UCSD-AML1 (cell line): ENCODE results near the gene EXOC1.
"Not testable (repeated sequence)": the region's sequence is repeated elsewhere in the genome, so short reads cannot be mapped to it uniquely, and the experiment has no call there.

Experiments used
- DNase-seq: peaks from one replicate; lab custom pipeline; 2025; ENCODE audit not compliant: unreplicated experiment; lab: John Stamatoyannopoulos, UW

Gene EXOC1, protein sequence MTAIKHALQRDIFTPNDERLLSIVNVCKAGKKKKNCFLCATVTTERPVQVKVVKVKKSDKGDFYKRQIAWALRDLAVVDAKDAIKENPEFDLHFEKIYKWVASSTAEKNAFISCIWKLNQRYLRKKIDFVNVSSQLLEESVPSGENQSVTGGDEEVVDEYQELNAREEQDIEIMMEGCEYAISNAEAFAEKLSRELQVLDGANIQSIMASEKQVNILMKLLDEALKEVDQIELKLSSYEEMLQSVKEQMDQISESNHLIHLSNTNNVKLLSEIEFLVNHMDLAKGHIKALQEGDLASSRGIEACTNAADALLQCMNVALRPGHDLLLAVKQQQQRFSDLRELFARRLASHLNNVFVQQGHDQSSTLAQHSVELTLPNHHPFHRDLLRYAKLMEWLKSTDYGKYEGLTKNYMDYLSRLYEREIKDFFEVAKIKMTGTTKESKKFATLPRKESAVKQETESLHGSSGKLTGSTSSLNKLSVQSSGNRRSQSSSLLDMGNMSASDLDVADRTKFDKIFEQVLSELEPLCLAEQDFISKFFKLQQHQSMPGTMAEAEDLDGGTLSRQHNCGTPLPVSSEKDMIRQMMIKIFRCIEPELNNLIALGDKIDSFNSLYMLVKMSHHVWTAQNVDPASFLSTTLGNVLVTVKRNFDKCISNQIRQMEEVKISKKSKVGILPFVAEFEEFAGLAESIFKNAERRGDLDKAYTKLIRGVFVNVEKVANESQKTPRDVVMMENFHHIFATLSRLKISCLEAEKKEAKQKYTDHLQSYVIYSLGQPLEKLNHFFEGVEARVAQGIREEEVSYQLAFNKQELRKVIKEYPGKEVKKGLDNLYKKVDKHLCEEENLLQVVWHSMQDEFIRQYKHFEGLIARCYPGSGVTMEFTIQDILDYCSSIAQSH

DNA sequence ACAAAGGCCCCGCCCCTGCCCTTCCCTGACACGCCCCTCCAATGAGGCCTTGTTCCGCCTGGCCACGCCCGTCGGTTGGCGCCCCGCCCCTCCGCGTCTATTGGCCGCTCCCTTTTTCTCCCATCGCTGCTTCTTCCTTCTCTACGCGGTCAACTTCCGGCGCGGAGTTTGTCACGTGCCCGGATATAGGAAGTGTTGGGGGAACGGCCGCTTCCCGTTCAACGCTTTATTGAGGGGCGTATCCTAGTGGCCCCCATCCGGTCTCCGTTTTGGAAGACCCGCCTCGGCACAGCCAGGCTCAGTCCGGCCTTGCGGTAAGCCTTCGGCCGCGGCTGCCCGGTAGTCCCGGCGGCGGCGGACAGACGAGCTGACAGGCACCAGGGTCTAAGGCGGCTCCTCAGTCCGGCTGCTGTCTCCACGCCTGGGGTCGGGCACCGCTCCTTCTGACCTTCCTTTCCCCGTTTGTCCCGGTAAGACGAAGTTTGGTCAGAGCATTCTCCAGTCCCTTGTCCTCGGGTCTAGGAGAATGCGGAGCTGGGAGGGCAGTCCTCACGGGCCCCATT, at the start of gene EXOC1:
TSS of gene EXOC1 (plus strand) at position 165 of the 563 bp plus-strand sequence. CDS start 4,676 bp downstream, outside the sequence.
- DNase-seq: peak; percentile 97

DNA sequence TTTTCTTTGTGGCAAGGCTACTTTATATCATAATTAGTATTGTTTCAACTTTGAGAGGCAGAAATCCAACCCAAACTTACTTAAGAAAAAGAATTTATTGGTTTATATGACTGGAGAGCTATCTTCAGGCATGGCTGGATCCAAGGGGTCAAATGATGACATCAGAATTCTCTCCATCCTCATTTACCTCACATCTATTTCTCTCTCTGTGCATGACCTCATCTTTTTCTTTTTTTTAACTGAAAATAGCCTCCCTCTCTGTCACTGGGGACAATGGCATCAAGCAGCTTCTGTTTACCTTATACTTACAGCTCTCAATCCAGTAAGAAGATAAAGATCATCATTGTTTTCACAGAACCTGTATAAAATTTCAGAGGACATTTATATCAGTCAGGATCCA, 45.9 kb upstream of the EXOC1 start:
- DNase-seq: no peak

DNA sequence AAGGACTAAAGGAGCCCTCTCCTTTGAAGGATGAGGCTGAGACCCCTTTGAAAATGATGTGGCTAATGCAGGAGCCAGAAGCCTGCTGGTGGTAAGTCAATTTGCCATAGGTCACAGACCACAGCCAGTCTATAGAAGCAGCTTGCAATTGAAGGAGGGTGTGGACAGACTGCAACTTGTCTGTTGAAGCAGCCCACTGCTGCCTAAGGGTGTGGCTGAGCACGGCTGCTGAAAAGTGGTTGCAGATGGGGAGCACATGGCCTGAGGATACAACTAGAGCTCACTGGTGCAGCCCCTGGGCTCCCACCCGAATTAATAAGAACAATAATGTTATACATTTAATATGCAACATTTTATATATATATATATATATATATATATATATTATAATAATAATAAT, 45.3 kb upstream of the EXOC1 start:
- DNase-seq: no peak

DNA sequence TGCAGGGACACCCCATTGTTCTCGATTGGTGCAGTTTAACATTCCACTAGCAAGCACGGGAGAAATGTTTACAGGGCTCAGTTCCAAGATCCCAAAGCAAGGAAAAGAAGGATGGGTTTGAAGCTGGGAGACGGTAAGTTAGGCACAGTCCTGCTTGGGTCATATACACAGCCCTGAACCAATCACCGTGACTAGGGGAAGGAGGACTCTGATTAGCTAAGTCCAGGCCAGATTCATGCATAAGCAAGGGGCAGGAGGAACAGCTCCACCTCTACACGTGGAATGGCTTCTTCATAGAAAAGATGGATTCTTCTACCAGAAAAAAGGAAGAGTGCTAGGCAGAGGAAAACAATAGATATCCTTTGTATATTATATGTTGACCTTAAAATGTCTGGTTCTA, 44.8 kb upstream of the EXOC1 start:
- DNase-seq: no peak

DNA sequence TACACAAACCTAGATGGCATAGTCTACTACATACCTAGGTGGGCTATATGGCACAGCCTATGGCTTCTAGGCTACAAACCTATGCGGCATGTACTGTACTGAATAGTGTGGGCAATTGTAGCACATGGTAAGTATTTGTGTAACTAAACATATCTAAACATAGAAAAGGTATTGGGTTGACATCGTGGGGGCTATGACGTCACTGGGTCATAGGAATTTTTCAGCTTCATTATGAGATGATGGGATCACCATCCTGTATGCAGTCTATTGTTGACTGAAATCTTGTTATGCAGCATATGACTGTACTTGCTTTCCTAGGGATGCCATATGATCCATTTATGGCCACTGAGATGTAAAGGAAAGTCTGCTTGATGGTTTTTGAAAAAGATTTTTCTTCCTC, 35.8 kb upstream of the EXOC1 start:
- no peak for DNase-seq

DNA sequence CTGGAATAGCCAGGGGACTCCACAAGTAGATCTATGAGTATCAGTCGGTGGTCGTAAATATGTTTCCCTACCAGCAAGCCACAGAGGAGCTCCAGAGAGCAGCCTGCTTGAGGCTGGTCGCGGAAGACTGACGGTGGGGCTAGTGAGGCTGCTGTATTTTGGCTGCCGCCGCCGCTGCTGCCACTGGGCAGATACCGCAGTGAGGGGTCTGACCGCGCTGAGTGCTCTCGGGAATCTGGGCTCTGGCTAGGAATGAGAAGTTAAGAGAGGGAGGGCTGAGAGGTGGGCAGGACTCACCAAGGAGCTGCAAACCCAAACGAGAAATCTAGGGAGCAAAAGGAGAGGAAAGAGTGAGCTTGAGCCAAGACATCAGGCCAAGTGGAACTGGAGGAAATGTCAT, 33.8 kb upstream of the EXOC1 start, which contains the start of gene EXOC1L:
TSS of gene EXOC1L (plus strand) at position 157 of the 400 bp plus-strand sequence. CDS start at position 394, 237 bp downstream.
- no peak for DNase-seq

DNA sequence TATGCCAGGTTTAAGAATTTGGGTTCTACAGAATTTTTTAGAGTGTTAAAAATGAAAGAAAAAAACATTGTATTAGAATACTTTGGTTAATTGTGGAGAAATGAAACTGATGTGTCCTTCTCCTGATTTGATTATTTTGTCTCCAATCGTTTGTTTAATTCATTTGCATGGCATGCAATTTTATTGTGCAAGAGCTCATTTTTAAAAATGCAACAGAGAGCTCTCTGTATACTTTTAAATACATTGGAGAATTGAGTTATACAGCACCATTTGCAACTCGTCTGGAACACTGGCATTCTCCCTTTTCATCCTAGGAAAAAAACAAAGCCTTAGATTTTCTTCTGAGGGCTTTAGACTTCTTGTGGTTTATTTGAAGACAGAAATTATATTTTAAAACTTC, 33.2 kb upstream of the EXOC1 start:
- no peak for DNase-seq

DNA sequence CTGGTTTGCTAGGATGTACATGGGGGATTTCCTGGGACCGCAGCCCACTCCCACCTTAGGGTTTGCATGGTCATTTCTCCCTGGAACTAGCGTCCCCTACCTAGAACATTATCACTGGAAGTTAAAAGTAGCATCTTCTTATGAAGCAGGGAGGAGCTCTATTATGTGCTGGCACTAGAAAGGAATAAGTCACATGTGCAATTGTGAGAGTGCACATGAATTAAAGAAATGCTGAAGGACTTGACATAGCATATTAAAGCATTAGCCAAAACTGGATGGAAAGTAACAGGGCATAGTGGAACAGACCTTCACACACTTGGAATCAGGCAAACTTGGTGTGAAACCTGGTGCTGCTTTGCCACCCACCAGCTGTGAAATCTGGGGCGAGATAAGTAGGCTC, 31.1 kb upstream of the EXOC1 start:
- no peak for DNase-seq

DNA sequence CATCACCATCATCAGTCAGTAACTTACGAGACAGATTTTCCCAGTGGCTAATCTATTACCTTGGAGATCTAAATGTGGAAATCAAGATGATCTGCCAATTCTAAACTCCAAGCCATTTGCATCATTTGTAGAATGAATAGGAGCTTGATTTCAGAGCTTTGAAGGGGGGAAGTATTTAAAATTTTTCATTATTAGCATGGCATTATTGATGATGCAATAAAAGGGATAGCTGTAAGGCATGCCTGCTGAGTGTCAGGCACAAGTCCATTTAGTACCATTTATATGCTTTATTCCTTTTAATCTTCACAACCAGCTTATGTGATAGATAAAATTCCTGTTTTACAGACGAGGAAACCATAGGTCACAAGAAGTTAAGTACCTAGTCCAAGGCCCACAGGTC, 28.6 kb upstream of the EXOC1 start:
- no peak for DNase-seq

DNA sequence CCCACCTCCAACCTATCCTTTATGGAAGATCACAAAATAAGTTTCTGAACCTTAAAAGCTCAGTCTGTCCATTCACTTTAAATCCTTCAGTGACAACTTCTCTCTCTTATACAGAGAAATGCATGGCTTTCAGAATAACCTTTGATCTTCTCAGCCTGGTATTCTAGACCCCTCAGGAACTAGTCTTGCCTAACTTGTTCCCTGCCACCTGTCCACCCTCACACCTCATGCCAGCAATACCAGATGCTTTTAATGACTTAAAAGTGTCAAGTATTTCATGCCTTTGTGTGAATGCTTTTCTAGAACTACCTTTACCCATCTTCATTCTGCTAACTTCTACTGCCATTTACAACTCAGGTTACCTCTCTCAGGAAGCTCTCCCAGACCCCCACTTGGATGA, 26.5 kb upstream of the EXOC1 start:
- DNase-seq: no peak

DNA sequence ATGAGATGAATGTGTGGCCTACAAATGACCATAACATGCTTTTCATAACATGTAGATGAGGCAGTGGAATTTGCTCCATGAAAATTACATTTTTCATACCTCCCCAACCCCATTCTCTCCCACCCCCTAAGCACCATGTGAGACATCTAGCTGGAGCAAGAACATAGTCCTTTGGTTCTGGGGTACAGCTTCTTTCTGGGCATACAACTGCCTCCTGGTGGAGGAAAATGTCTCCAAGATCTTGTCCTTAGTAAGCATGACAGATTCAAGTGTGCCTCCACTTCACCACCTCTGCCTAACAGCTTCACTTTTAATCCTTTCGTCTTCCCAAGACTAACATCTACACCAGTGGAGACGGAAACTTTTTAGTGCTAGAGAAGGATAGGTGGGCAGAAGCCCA, 25.9 kb upstream of the EXOC1 start:
- no peak for DNase-seq

DNA sequence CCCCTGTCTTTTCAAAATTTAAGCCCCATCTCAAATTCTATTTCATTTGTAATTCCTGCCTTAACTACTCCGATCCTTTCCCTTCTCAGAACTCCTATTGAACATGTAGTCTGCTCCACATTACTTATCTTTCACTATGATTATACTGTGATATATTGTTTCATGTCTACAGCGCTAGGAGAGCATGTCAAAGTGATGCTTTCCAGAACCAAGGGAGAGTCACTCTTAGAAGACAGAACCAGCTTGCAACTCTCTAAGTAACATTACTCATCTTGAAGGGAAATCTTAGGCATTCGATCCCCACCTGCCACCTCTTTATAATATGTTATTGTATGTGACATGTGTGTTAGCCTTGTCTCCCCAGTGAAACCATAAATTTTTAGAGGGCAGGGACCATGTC, 23.4 kb upstream of the EXOC1 start:
- no peak for DNase-seq

DNA sequence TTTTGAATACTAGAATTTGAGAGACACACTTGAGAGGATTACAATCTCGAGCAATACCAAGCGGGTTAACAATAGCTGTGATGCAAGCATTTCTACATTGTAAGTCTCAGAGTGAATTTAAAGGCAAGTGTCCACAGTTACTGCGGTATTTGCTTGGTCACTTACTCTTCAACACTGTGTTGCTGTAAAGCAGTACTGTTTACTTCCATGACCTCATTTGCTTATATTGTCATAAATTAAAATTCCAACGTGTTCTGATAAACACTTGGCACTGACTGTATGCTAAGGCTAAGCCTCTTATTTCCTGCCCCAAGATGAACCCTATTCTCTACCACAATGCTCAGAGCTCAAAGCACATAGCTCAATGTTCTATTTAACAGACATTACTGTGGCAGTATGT, 22.7 kb upstream of the EXOC1 start:
- DNase-seq: no peak

DNA sequence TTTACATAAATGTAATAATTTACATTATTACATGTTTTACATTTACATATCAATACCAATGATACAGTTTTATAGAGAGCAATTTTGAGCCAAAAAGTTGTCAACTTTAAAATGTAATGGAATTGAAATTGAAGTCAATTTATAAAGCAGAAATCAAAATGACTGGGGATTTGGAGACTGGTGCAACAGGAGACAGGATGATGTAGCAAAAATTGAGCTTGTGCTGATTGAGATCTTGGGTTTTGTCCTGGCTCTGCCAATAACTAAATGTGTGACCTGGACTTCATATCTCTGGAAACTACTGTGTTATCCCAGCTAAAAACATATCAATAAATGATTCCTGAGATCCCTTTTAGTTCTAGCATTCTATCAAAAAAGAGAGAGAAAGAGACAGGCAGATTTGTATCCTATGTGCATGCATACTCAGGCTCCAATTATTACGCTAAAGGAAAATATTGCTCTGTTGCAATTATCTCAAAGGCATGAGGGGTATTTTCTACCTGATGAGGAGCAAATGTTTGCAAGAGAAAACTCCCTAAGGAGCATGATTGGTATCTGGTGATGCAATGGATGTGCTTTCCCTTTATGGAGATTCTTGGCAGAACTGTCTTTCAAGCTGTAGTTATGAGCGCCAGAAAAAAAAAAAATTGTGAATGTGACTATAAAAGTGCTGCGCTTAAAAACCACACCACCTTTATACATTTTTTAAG, 19.2 kb upstream of the EXOC1 start:
- DNase-seq: no peak

DNA sequence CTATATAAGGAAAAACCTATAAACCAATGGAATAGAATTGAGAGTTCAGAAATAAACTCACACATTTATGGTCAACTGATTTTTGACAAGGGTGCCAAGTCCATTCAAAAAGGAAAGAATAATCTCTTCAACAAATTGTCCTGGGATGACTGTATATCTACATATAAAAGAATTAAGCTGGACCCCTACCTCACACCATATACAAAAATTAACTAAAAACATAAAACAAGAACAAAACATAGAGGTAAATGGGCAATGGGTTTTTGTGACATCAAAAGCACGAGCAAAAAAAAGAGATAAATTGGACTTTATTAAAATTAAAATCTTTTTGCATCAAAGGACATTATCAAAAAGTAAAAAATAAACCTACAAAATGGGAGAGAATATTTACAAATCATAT, 15.5 kb upstream of the EXOC1 start:
- DNase-seq: no peak

DNA sequence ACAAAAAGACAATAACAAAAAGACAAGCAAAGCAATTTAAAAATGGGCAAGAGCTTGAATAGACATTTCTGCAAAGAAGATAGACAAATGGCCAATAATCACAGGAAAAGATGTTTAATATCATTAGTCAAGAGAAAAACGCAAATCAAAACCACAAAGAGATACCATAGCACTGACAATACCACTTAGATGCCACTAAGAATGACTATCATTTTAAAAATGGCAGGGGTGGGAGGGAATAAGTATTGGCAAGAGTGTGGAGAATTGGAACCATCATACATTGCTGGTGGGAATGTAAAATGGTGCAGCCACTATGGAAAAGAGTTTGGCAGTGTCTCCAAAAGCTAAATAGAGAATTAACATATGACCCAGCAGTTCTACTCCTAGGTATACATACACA, 15.1 kb upstream of the EXOC1 start:
- DNase-seq: no peak

DNA sequence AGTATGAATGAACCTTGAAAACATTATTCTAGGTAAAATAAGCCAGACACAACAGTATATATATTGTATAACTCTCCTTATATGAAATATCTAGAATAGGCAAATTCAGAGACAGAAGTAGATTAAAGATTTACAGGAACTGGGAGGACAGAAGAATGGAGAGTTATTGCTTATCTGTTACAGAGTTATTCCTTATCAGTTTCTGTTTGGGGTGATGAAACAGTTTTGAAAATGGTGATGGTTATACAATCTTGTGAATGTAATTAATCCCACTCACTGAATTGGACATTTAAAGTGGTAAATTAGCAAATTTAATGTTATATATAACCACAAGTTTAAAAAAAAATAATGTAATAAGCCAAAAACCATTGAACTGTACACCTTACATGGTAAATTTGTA, 14.5 kb upstream of the EXOC1 start:
- DNase-seq: no peak

DNA sequence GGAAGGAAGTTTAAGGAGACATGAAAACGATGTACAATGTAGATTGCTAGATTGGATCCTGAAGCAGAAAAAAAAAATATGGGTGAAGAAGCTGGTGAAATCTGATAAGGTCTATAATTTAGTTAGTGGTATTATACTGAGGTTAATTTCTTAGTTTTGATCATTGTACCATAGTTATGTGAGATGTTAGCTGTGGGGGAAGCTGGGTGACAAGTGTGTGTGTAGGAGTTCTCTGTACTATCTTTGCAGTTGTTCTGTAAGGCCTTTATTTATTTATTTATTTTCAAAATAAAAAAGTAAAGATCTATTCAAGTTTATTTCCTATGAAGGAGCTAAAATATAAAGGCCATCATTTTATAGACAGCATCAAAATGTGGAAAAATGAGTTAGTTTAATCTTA, 12.5 kb upstream of the EXOC1 start:
- no peak for DNase-seq

DNA sequence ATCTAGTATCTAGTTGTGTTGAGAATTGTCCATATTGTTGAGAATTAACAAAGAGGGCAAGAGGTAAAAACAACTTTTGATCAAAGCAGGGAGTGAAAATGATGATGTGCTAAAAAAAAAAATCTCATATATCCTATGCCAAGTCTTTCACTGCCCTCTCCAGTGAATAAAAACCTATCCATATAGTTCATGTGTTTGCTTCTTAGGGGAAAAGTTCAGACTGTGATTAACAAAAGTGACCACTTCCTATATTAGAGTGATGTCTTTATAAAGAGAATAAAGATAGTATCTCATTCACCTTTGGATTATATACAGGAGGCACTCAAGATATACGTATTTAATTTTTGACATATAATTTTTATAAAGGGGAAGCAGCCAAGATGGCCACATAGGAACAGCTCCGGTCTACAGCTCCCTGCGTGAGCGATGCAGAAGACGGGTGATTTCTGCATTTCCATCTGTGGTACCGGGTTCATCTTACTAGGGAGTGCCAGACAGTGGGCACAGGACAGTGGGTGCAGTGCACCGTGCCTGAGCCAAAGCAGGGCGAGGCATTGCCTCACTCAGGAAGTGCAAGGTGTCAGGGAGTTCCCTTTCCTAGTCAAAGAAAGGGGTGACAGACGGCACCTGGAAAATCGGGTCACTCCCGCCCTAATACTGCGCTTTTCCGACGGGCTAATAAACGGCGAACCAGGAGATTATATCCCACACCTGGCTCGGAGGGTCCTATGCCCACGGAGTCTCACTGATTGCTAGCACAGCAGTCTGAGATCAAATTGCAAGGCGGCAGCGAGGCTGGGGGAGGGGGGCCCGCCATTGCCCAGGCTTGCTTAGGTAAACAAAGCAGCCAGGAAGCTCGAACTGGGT, 11.8 kb upstream of the EXOC1 start:
- not testable (repeated sequence) for DNase-seq

DNA sequence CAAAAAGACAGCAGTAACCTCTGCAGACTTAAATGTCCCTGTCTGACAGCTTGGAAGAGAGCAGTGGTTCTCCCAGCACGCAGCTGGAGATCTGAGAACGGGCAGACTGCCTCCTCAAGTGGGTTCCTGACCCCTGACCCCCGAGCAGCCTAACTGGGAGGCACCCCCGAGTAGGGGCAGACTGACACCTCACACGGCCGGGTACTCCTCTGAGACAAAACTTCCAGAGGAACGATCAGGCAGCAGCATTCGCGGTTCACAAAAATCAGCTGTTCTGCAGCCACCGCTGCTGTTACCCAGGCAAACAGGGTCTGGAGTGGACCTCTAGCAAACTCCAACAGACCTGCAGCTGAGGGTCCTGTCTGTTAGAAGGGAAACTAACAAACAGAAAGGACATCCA, 11.1 kb upstream of the EXOC1 start:
- not testable (repeated sequence) for DNase-seq
